Measurements from ENCODE around the gene SLC31A1.

DNA sequence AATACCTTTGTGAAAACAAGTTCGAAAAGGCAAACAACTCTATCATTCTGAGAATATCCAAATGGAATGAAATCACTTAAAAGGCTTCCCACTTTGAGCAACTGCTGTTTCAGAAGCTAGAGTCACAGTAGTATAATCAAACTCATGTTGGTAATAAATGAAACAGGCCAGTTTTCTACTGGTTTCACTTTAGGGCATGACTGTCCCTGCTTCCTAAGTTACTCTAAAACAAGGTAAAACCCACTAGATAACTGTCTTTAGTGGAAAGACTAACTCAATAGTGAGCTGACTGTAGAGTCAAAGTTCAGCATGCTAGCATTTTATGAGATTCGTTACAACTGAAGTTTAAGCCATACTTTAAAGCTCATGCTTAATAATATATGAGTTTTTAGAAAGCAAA, 48.0 kb downstream of the SLC31A1 start:
- TF ChIP-seq, protein P1, sequence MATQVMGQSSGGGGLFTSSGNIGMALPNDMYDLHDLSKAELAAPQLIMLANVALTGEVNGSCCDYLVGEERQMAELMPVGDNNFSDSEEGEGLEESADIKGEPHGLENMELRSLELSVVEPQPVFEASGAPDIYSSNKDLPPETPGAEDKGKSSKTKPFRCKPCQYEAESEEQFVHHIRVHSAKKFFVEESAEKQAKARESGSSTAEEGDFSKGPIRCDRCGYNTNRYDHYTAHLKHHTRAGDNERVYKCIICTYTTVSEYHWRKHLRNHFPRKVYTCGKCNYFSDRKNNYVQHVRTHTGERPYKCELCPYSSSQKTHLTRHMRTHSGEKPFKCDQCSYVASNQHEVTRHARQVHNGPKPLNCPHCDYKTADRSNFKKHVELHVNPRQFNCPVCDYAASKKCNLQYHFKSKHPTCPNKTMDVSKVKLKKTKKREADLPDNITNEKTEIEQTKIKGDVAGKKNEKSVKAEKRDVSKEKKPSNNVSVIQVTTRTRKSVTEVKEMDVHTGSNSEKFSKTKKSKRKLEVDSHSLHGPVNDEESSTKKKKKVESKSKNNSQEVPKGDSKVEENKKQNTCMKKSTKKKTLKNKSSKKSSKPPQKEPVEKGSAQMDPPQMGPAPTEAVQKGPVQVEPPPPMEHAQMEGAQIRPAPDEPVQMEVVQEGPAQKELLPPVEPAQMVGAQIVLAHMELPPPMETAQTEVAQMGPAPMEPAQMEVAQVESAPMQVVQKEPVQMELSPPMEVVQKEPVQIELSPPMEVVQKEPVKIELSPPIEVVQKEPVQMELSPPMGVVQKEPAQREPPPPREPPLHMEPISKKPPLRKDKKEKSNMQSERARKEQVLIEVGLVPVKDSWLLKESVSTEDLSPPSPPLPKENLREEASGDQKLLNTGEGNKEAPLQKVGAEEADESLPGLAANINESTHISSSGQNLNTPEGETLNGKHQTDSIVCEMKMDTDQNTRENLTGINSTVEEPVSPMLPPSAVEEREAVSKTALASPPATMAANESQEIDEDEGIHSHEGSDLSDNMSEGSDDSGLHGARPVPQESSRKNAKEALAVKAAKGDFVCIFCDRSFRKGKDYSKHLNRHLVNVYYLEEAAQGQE (IDR thresholded peaks at IDR 0.05; ENCODE audit: insufficient read depth in 1 of 2, low read depth in 2 of 2, low read length in 2 of 2) = no peak
- TF ChIP-seq POLR2AphosphoS5 (IDR thresholded peaks at IDR 0.05; ENCODE audit: low read depth, low read length) = no peak
- TF ChIP-seq TAF1 (IDR thresholded peaks at IDR 0.05; ENCODE audit: borderline replicate concordance, insufficient read depth, low read length) = no peak
- no peak for TF ChIP-seq SIN3A (IDR thresholded peaks at IDR 0.05; ENCODE audit: borderline replicate concordance, insufficient read depth, low read length)
- TF ChIP-seq FOXP2 (optimal IDR thresholded peaks at IDR 0.05; ENCODE audit: borderline replicate concordance, extremely low read depth, extremely low read length, insufficient read depth) = no peak
